ENCODE results near the gene PTPN5.

PTPN5 gene

GRCh38 chr11:18772211-18772610 is 19.4 kb downstream of the PTPN5 start:
- no peak for DNase-seq

DNA sequence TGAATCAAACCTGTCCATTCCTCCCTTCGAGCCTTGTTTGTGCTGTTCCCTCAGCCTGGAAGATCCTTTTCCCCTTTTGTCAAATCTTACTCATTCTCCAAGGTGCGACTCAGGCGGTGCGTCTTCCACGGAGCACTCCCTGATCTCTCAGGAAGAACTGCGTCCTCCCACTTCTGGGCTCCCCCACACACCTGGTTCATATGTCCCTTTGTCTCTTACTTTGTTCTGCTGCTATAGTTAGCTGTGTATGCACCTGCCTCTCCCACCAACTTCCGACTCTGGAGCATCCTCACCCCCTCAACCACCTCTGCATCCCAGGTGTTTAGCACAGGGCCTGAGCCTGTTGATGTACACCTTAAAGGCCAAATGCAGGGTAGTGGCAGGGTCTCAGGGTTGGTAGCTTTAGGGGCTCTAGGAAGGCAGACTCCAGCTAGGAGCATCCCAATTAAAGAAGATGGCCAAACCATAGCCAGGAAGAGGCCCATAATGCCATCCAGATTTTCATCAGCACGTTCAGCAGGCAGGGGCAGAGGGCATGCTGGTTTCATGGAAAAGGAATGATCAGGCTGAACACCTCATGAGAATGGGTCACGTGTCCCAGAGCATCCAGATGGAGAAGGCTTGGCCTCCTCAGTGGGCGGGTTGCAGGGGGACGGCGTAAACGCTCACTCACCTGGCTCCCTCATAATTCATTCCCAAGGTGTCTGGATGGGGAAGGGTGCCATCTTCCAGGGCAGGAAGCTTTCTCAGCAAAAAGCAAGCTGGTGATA is 20.1 kb downstream of the PTPN5 start:
- DNase-seq, result no peak

- DNase-seq, result no peak
Observed at GRCh38 chr11:18770479-18771125, 21.0 kb downstream of the PTPN5 start.

- no peak for DNase-seq
Observed at GRCh38 chr11:18769802-18770456, 21.7 kb downstream of the PTPN5 start.

DNA sequence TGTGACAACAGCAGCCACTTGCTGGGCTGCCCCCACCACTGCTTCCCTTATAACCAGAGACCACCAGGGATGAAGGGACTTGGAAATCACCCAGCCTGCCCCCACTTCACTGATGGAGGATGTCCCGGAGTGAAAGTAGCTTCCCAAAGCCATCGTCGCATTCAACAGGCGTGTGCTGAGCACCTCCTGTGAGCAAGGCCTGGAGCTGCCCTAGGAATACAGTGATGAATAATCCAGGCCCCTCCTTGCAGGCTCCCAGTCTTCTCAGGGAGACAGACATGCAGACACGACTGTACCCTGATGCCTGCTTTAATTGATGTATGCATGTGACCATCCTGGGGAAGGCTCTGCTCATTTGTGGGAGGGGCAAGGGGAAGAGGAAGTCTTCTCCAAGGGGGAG is 22.6 kb downstream of the PTPN5 start:
- DNase-seq, result no peak

DNA sequence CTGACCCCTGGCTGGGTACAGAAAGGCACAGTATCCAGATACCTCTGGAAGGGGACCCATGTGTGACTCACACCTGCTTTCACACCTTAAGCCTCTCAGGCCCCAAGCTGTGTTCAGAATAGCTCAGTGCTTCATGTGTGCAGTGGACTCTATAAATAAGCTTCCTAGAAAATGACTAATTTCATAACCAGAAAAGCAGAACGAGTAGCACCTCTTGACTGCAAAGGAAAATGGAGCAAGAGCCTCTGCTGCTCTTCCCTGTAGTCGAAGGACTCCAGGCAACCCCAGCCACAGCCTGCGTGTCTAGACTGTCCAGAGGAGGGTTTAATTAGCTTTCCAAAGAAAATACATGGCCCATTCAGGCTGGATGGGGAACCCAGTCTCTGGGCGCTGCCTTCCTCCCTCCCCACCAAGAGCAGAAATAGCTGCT is 23.1 kb downstream of the PTPN5 start:
- no peak for DNase-seq

GRCh38 chr11:18766015-18766414 is 25.6 kb downstream of the PTPN5 start:
- no peak for DNase-seq

DNA sequence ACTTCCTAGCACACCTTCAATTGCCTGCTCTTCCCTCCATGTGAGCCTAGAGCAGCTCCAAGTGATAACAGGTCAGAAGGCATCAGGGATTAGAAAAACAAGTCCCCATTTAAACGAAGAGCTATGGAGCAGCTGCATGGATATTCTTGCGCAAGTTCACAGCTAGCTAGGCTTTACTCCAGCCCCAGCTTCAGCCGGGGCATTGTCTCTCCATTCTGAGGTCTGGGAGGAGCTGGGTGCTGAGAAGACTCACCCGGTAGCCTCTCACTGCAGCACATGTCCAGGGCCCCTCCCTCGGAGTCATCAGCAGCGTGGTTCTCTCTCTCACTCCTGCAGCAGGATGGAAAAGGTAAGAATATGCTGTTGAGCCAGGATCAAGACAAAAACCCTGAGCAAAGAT is 26.0 kb downstream of the PTPN5 start:
- no peak for DNase-seq

GRCh38 chr11:18761741-18762140 is 29.9 kb downstream of the PTPN5 start:
- DNase-seq, result no peak

DNA sequence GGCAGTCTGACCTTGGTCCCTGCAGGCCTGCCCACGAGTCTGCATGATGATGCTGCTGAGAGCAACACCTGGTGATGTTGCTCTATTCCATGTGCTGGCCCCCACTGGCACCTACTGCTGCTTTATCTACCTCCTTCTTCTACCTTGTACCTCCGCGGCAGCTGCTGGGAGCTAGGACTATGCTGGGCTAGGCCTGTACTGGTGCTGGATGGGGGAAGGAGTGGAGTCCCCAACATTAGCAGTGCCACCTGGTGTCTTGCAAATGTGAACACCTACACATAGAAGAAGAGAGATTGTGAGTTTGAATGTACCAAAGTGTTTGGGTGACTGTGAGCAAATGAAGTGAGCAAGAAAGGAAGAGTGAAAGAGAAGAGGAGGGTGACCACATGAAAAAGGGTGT is 30.5 kb downstream of the PTPN5 start:
- no peak for DNase-seq

- DNase-seq, result no peak
Observed at GRCh38 chr11:18757811-18758210, 33.8 kb downstream of the PTPN5 start.

DNA sequence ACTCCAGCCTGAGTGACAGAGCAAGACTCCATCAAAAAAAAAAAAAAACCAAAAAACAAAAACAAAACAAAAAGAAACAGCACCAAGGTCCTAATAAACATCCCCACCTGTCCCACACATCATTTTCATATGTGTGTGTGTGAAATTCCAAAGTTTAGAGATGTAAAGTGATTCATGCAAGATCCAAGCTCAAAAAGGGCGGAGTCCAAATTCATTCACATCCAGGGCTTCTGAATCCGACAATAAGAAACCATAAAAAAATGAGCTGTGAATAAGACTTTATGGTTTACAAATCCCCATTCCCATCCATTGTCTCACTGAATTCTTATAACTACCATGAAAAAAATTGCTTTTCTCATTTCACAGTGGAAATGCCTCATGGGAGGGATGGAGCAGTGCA is 34.7 kb downstream of the PTPN5 start:
- no peak for DNase-seq

- DNase-seq, result no peak
Observed at GRCh38 chr11:18754308-18754707, 37.3 kb downstream of the PTPN5 start.

GRCh38 chr11:18752502-18752901 is 39.1 kb downstream of the PTPN5 start:
- DNase-seq, result no peak

GRCh38 chr11:18750944-18751343 is 40.7 kb downstream of the PTPN5 start:
- DNase-seq, result no peak

DNA sequence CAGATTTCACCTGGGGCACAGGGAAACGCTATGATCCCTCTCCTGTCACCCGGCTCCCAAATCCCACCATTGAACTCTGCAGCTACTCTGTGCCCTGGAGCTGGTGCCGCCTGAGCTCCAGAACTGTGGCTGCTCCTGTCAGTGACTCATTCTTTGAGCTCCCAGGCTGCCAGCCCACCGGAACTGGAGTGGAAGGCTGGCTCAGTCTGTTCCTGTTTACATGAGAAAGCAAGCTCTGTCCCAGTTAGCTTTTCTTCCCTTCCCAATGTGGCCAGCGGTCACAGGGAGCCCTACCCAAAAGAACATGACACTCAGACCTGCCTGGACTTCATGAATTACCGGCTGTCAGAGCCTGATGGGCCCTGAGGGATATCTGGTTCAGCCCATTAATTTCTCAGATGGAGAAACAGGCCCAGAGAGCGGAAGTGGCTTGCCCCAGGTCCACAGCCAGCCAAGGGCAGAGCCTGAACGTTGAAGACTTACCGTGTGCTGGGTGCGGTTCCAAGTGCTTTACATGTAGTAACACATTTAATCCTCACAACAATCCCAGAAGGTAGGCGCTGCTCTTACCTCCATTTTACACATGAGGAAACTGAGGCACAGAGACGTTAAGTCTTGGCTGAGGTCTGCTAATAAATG is 41.8 kb downstream of the PTPN5 start:
- peak; percentile 35 for DNase-seq

GRCh38 chr11:18748766-18749365 is 42.7 kb downstream of the PTPN5 start:
- DNase-seq, result no peak

DNA sequence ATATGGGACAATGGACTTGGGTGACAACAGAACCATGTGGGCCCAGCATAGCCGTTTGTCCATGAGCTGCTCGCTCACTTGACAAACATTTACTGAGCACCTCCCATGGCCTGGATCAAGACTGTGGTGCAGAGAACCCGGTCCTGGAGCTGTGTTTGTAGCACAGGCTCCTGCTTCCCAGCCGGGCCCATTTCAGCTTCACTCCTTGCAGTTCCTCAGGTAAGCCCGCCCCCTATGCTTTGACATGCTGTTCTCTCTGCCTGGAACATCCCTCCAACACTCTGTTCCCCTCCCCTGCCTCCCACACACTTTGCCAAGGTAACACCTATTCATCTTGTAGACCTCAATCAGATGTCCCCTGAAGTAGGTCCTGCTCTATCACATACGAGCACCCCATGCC is 46.3 kb downstream of the PTPN5 start:
- DNase-seq, result no peak

GRCh38 chr11:18743900-18744514 is 47.6 kb downstream of the PTPN5 start:
- no peak for DNase-seq

DNA sequence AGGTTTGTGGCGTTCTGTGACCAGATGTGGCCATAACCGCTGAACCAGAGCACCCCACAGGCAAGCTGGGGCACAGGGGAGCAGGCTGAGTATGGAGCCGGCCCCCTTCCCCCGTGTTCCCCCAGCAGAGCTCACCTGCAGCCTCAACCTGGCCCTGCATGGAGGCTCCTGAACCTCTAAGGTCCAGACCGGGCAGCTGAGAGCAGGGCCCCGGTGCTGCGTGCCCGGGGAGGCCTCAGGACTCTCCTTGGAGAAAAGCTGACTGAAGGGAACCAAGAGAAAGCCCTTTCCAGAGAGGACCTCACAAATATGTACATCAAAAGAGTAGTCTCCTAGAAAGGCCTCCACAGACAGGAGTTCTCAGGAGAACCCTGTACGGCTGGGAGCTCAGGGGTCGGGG is 48.2 kb downstream of the PTPN5 start:
- no peak for DNase-seq

GRCh38 chr11:18741783-18742182 is 49.8 kb downstream of the PTPN5 start:
- DNase-seq, result no peak

GRCh38 chr11:18739685-18740084 is 51.9 kb downstream of the PTPN5 start:
- DNase-seq, result no peak

DNA sequence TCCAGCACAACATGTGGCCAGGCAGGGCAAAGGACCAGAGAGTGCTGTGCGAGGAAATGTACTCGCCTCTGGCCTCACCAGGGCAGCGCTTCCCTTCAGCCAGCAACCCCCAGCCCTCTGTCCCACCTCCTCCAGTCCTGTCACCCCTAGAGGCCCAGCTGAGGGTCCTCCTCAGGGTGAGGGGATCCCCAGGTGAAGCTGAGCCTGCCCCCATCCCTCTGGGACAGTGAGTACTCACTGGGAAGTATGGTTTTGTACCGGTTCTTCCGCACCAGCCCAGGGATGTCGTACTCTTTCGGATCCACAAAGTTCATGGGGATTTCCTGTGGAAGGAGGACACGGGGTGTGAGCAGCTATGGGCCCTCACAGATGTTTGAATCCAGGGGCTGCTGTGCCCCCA is 54.0 kb downstream of the PTPN5 start:
- no peak for DNase-seq
